Measurements from ENCODE around the gene MTOR.

The MTOR gene

DNA sequence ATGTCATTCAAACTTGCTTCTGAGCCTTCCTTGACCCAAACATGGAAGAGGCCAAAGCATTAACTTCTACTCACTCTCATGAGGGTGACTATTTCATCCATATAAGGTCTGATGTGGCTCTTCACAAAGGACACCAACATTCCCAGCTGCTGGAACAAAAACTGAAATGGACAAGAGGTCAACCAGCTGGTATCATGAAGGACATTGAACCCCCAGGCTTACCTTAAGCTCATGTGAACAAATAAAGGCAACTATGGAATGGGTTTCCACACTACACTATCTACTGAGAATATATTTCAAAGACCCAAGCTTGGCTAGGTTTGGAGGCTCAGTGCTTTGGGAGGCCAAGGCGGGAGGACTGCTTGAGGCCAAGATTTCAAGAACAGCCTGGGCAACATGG, 46.3 kb downstream of the MTOR start:
- DNase-seq (ENCODE audit: low read depth in 3 of 3), result no peak

GRCh38 chr1:11215381-11216005, 46.9 kb downstream of the MTOR start:
- DNase-seq (ENCODE audit: low read depth in 3 of 3), result no peak

DNA sequence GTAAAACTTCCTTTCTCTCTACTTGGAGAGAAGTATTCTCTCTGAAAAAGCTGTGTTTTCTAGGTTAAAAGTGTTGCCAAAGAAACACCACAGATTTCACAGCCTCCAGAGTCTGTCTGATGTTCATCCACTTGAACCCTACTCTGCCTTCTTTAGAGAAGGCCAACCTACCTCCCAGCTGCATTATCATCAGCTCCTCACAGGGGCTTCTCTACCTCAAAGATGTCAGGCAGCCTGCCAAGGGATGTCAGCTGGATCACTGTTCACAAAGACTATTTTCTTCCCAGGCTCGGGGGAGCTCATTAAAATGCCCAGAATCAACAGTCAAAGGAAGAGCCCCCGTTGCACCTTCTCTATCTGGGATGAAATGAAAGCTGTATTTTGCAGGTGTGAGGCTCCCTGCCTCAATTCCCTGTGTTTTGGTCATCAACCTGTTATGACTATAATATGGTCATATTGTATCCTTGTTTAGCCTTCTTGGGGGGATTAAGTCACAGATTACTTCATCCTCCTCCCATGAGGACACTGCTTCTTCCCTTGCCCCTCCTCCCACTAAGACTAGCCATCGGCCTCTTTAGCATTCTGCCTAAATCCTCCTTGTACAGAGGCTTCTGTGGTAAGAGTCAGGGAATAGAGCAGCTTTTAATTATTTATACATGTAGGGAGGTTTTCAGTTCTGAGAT, 47.5 kb downstream of the MTOR start:
- no peak for DNase-seq (ENCODE audit: low read depth in 3 of 3)

GRCh38 chr1:11211925-11212587, 50.3 kb downstream of the MTOR start:
- no peak for DNase-seq (ENCODE audit: low read depth in 3 of 3)

DNA sequence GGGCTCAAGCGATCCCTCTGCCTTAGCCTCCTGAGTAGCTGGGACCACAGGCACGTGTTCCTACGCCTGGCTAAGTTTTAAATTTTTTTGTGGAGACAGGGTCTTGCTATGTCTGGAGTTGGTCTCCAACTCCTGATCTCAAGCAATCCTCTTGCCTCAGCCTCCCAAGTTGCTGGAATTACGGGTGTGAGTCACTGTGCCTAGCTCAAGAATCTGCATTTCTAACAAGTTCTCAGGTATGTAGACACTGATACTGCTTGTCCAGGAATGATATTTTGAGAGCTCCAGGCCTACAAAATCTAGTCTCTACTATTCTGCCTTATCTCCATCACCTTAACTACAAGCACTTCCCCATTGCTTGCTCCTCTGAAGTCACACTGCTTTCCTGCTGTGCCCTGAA, 50.9 kb downstream of the MTOR start:
- no peak for DNase-seq (ENCODE audit: low read depth in 3 of 3)

DNA sequence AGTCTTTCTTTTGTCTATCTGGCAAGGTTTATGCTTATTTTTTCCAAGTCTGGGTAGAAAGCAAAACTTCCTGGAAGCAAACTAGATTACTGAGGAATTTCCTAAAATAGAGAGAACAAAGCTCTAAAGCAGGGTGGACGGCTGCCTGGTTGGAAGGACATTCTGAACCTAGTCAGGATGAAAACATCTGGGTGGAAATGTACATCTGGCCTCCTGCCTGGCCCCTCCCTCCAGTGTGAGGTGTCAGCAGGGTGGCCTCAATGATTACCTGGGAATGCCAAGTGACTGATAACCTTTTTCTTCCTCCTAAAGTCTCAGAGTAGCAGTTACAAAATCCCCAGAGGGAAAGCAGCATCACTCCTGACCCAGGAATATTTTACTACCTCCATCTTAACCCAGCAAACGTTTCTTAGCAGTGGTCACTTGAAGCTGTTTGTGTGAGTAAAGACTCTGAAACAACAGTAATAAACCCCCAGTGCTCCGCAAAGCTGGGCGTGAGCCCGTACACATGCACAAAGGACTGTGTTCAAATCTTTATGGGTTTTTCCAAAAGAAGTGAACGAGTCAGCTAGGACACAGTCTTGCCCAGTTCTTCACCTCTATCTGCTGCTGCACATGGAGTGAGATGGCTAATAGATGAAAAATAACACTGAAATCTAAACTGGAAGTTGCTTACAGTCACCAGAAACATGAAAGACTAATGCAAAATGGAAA, 54.3 kb downstream of the MTOR start:
- DNase-seq (ENCODE audit: low read depth in 3 of 3), result no peak

DNA sequence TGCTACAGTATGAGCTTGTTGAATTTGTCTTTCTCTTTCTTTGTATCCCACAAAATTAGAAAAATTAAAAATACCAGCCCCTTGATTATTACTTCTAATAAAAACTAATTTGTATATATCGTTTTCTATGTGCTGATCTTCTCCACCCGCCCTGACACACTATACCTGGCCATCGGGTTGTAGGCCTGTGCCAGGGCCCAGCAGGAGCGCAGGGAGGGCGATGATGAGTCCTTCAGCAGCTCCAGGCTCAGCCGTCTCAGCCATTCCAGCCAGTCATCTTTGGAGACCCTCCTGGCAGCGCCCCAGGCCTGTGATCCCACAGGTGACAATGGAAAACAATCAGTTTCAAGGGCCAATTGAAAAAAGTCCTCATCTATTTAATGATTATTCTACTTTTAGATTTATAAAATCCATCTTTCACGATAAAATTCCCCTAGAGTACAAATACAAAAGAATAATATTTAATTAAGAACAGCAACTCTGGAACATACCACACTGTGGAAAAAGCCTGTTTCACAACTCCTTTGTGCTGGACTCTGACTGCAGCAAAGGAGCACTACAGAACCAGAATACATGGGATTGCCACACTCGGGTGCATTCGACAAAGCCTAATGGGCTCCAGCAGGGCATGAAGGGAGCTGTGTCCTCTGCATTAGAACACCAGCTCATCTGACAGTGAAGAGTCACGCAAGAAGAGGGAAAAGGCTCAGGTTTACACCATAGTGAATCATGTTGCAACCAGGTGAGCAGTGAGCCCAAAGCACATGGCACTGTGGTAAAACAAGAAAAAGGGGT, 57.8 kb downstream of the MTOR start:
- no peak for DNase-seq (ENCODE audit: low read depth in 3 of 3)

DNA sequence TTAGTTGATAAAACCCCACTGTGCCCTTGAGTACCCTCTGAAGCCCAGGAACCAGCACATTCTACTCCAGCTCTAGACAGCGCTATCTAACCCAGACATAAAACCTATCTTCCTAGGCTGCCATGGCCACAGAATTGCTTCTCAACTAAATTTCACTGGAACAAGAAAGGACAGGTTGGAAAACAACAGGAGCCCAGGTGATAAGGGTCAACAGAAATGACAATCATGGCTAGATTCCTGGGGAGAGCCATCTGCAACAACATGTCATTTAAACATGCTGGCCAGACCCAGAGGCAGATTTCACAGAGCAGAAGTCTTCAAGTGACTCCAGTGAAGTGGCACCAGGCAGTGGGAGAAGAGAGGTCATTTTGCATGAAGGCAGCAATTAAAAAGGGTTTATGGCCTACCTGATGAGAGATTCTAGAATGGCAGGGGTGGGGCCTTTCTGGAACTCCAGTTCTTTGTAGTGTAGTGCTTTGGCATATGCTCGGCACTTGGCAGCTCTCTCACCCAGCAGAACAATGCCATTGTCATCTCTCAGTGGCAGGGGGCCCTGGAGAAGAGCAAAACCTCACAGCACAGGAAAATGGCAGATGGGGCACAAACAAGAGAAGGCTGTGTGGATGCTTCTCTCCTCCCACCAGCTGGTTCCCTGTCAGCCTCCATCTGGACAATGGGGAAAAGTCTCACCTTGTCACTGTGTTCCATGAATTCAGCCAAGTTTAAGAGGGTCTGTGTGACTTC, 63.3 kb downstream of the MTOR start:
- no peak for DNase-seq (ENCODE audit: low read depth in 3 of 3)

DNA sequence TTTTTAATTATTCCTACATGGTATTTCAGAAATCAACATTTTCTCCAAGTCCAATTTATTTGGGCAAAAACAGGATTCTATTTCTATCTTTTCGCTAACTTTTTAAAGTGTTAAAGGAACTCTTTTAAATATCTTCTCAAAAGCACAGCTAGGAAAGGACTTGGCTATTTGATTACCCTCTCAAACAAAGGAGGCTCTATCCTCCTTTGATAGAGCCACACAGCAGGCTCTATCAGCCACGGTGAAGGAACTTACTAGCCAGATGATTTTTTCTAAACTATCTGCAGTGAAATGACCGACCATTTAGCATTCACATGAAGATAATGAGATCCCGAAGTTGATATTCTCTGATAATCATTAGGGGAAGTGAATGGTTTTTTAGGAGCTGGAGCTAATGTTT, 64.1 kb downstream of the MTOR start:
- DNase-seq (ENCODE audit: low read depth in 3 of 3), result no peak

DNA sequence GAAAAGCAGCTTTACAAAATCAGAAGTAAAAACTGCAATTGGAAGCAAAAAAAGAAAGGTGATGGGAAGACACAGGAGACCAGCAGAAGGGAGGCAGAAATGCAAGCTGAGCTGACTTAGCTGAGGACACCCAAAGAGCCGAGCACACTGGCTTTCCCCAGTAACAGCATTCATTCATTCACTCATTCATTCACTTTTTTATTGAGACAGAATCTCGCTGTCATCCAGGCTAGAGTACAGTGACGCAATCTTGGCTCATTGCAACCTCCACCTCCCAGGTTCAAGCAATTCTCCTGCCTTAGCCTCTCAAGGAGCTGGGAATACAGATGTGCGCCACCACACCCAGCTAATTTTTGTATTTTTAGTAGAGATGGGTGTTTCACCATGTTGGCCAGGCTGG, 65.0 kb downstream of the MTOR start:
- DNase-seq (ENCODE audit: low read depth in 3 of 3), result no peak

GRCh38 chr1:11196945-11197344, 65.4 kb downstream of the MTOR start:
- DNase-seq (ENCODE audit: low read depth in 3 of 3), result no peak

- no peak for DNase-seq (ENCODE audit: low read depth in 3 of 3)
Measured at GRCh38 chr1:11194407-11195176, 67.8 kb downstream of the MTOR start.

DNA sequence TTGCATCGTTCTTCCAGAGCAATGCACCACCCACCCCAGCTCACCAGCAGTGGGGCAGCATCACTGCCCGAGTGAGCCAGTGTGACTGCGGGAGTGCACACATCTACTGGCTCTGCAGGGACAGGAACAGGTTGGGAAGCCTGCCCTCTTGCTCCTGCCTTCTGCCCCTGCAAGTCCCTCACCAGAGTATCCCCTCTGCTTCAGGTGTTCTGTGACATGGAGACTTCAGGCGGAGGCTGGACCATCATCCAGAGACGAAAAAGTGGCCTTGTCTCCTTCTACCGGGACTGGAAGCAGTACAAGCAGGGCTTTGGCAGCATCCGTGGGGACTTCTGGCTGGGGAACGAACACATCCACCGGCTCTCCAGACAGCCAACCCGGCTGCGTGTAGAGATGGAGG, 69.0 kb downstream of the MTOR start:
- DNase-seq (ENCODE audit: low read depth in 3 of 3), result no peak

GRCh38 chr1:11188858-11189451, 73.4 kb downstream of the MTOR start, which contains the start of gene ANGPTL7:
Gene ANGPTL7, plus strand, starts transcription at chr1:11189355. Its CDS starts 225 bp downstream, at chr1:11189580.
- no peak for DNase-seq (ENCODE audit: low read depth in 3 of 3)

DNA sequence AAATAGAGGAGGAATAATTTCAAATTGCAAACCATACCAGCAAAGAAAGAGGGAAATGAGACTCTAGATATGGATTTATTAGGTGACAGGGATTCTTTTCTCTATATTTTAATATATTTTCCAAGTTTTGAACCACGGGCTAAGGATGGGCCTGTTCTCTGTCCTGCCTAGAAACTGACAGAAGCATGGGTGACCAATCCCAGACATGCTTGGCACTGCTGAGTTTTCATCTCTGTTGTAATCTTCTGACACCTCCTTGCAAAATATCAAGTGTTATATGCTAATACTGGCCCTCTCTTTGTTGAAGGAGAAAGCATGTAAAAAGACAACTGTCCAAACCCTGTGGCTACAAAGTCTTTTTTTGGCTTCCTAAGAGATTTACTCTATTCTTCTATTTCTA, 74.0 kb downstream of the MTOR start:
- no peak for DNase-seq (ENCODE audit: low read depth in 3 of 3)

DNA sequence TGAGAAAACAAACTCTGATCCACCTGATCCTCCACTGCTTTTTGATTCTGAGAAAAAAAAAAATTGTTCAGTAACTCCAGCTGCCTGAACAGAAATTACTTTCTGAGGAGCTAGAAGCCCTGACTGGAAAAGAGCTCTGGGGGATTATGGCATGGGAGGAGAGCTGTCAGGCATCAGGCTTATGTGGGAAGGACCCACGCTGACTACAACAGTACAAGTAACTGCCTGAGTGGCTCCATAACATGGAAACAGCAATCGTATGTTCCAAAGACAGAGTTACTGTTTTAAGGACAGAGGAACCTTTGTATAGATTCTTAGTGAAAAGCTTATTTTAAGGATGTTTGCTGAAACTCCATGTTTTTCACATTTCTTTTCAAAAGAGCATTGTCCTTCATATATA, 74.4 kb downstream of the MTOR start:
- DNase-seq (ENCODE audit: low read depth in 3 of 3), result no peak

DNA sequence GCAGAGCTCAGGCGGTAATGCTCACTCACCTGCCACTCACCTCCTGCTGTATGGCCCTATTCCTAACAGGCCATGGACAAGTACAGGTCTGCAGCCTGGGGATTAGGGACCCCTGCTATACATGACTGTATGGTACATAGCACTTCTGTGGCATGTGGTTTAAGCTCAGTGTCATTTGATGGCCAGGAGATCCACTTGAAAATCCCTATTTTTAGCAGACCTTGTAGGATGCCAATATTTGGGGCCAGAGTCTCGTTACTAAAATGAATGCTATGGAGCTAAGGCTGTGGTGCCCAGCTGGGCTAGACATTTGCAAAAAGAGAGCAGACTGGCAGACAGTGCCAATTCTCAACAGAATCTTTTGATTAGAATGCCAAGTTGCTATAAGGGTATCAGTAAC, 74.9 kb downstream of the MTOR start:
- DNase-seq (ENCODE audit: low read depth in 3 of 3), result no peak

- no peak for DNase-seq (ENCODE audit: low read depth in 3 of 3)
Measured at GRCh38 chr1:11187000-11187399, 75.4 kb downstream of the MTOR start.

GRCh38 chr1:11184973-11185372, 77.4 kb downstream of the MTOR start:
- DNase-seq (ENCODE audit: low read depth in 3 of 3), result no peak

GRCh38 chr1:11182884-11183283, 79.5 kb downstream of the MTOR start:
- no peak for DNase-seq (ENCODE audit: low read depth in 3 of 3)

All from stimulated activated CD4-positive, alpha-beta T cell treated with anti-CD3 and anti-CD28 coated beads, TNF-alpha, amount 100 ng/mL, for 48 hours (primary cell).